Caki2 (cell line): ENCODE measurements around the gene IGBP1. TPM values are rescaled to one million over a fixed set of nuclear protein-coding genes. Genes with fewer than 3 reads are reported as not detected.
A peak's percentile ranks its signal among the peaks of the same experiment; 100 is the strongest.
"Not testable (repeated sequence)": the region's sequence is repeated elsewhere in the genome, so short reads cannot be mapped to it uniquely, and the experiment has no call there.

Source experiments
- DNase-seq: peaks from one replicate; pipeline ENCODE4 v3.0.0-alpha.2; 2015; ENCODE audit warnings: low read depth
- in situ Hi-C: cut with HindIII; loops from 2 replicates; pipeline ENCODE4 v1.10.0; 2016; ENCODE audit warnings: low sequenced_read_pairs, low pct_unique_long_range_greater_than_20kb, mixed read lengths
- total RNA-seq: library from RNA; depleted of rRNA; stranded (reverse); fragments of >200 nt; shearing (Covaris generic); gene quantifications from 2 replicates; pipeline ENCODE4 v1.2.3, GENCODE V29; 2014; ENCODE audit warnings: low replicate concordance; rRNA removed

Gene IGBP1
- total RNA-seq = 64.9 and 95.2 TPM in 2 replicates

GRCh38 chrX:70133303-70134115 is at the start of gene IGBP1:
Gene IGBP1, plus strand, starts transcription at chrX:70133447. Its CDS starts 501 bp downstream, at chrX:70133948.
- peak; percentile 86 for DNase-seq
- in situ Hi-C loops = no loop called here

- in situ Hi-C loops = no loop called here
- no peak for DNase-seq
These were observed 48.5 kb upstream of the IGBP1 start for GRCh38 chrX:70084592-70085240.

GRCh38 chrX:70087857-70088630 is 45.2 kb upstream of the IGBP1 start:
- no peak for DNase-seq
- in situ Hi-C loops = no loop called here

GRCh38 chrX:70088751-70089150 is 44.5 kb upstream of the IGBP1 start:
- no peak for DNase-seq
- in situ Hi-C loops = no loop called here

GRCh38 chrX:70089604-70090297 is 43.5 kb upstream of the IGBP1 start:
- DNase-seq = no peak
- in situ Hi-C loops = no loop called here

- in situ Hi-C loops = no loop called here
- DNase-seq = no peak
These were observed 41.0 kb upstream of the IGBP1 start for GRCh38 chrX:70092247-70092646.

- no peak for DNase-seq
- in situ Hi-C loops = no loop called here
These were observed 37.2 kb upstream of the IGBP1 start for GRCh38 chrX:70096052-70096451.

- DNase-seq = no peak
- in situ Hi-C loops = no loop called here
These were observed 28.0 kb upstream of the IGBP1 start for GRCh38 chrX:70105229-70105628.

GRCh38 chrX:70111436-70112026 is 21.7 kb upstream of the IGBP1 start:
- DNase-seq, in situ Hi-C loops: not testable (repeated sequence)

- no peak for DNase-seq
- in situ Hi-C loops = no loop called here
These were observed 15.5 kb upstream of the IGBP1 start for GRCh38 chrX:70117738-70118137.

GRCh38 chrX:70123014-70123413 is 10.2 kb upstream of the IGBP1 start:
- DNase-seq, in situ Hi-C loops: not testable (repeated sequence)

- DNase-seq = no peak
- in situ Hi-C loops = no loop called here
These were observed 8.6 kb upstream of the IGBP1 start for GRCh38 chrX:70124678-70125077.

GRCh38 chrX:70128071-70128470 is 5.2 kb upstream of the IGBP1 start:
- in situ Hi-C loops = no loop called here
- DNase-seq = no peak

GRCh38 chrX:70129816-70130215 is 3.4 kb upstream of the IGBP1 start:
- in situ Hi-C loops = no loop called here
- DNase-seq = peak; percentile 22

GRCh38 chrX:70132224-70132623 is 1.0 kb upstream of the IGBP1 start:
- in situ Hi-C loops = no loop called here

GRCh38 chrX:70132877-70133302 is 357 bp upstream of the IGBP1 start:
- in situ Hi-C loops = no loop called here
- no peak for DNase-seq

More at GRCh38 chrX:70132224-70132623, 1.0 kb upstream of the IGBP1 start:
- DNase-seq = no peak

- in situ Hi-C loops = no loop called here
- DNase-seq = no peak
These were observed 850 bp downstream of the IGBP1 start for GRCh38 chrX:70134116-70134477.

- no peak for DNase-seq
- in situ Hi-C loops = no loop called here
These were observed 5.4 kb downstream of the IGBP1 start for GRCh38 chrX:70138622-70139021.
